GM18498 (cell line): ENCODE data around the gene DLG5.

Experiments used
- ATAC-seq: cut with Tn5 transposase; IDR thresholded peaks from one replicate; pipeline ENCODE4 v1.9.1; 2021; ENCODE audit warnings: mild to moderate bottlenecking, moderate library complexity; ENCODE audit not compliant: unreplicated experiment

The DLG5 gene

GRCh38 chr10:77799352-77799751 lies 127.2 kb downstream of the DLG5 start:
- no peak for ATAC-seq

GRCh38 chr10:77798940-77799339 lies 127.6 kb downstream of the DLG5 start:
- ATAC-seq, result no peak

DNA sequence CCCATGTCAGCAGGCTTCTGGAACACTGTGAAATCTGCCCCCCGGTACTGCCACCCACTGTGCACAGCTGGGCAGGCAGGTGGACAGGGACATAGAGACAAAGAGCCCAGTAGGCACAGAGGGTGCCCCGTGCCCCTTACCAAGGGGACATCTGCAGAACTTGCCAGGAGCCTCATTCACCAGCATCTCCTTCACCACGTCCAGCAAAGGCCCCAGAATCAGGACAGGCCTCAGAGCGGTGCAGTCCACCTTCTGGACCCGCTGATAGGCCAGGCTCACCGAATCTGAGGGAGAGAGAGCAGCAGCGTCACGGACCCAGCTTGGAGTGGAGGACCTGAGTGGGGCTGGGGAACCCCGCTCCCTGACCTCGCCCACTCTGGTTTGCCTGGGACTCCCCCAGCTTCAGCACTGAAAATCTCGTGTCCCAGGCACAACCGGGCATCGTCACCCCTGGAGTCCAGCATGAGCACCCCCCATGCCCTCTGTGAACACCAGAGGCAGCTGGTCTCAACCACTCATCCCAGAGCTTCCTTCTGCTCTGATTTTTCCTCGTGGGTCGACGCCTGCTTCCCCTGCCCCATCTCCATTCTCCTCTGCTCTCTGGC lies 130.1 kb downstream of the DLG5 start:
- ATAC-seq, result no peak

DNA sequence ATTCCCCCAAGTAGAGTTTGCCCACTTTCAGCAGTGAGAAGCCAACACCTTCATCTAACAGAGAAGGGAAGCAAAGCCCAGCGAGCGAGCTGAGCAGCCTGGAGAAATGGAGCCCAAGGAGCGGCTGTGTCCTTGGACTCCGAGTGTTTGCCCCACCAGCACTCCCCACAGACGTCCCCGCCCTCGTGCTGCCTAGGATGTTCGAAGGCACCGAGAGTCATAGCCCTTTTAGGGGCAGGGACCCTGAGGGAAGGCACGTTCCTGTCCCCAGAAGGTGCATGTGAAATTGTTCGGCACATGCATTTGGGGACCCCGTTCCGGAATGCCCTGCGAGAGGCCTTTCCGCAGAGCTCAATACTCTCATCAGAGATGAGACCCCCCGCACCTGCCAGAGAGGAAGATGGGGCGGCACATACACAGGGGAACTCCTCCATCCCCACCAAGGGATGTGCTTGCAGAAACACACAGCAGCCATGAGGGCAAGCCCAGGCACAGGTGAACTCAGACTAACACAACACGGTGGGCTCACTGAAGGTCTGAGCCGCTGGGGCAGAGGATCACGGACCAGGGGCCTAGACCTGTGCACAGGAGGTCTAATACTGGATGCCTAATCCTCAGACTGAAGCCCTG lies 131.0 kb downstream of the DLG5 start:
- ATAC-seq, result no peak

DNA sequence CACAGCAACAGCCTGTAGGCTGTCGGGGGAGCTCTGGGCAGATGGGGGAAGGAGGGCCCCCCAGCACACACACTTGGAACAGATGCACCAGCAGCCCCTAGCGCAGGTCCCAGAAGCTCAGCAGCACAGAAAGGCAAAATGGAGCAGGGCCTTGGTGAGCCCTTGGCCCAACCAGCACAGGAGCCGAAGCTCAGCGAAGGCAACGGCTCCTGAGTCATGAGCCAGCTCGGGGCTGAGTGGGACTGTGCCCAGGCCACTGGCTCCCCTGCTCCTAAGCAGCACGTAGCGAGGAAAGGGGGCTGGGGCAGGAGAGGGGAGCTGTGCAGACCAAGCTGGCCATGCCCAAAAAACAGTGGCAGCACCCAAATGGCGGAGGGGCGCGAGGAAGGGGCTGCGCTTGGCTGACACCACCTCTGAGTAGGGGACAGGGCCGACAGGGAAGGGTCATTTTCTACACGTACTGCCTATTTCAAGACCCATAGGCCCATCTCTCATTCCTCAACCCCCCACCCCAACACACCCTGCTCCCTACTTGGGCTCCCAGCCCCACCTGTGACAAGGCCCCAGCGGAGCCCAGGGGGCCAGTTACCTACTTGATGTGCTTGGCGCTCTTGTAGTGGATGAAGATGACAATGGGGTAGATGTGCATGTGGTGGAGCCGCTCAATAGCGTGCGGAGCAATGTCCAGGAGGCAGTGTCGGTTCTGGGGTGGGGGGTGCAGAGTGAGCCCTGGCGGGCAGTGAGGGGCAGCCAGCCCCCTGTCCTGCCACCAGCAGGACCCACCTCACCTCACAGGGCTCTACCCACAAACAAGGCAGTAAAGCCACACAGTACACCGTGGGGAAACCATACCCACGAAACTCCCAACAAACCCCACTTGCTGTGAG lies 132.1 kb downstream of the DLG5 start:
- no peak for ATAC-seq

DNA sequence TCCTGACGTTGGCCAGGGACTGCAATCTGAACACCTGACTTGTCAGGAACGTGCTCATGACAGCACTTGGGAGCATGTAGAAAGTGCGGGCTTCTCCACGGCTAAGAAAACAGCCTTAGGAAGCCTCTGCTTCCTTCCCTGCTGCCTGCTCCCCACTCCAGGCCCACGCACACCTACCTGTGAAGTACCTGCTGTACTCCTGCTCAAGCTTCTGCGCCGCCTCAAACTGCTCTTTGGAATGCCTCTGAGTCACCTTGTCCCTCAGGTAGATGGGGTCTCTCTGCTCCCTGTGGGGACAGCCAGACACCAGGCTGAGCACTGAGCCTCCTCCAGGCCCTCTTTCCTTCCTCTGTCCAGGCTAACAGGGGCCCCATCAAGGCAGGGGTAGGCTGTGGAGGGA lies 132.7 kb downstream of the DLG5 start:
- ATAC-seq, result no peak

- ATAC-seq, result no peak
These were observed 134.4 kb downstream of the DLG5 start for GRCh38 chr10:77792155-77792554.

DNA sequence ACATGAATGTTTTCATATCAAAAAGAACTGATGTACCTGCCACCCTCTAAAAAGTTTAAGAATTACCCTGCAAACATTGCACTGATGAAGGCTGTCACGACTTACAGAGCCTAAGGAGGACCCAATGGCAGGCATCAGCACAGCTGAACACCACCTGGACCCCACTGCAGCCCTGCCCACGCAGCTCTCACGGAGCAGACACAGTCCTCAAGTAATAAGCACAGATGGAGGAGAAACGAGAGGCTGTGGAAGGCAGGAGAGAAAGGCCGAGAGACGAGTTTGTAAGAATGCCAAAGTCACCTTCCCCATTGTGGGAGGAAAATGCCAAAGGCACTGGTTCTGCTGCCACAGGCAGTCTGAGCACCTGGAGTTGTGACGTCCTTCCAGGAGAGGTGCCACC lies 135.0 kb downstream of the DLG5 start:
- no peak for ATAC-seq

GRCh38 chr10:77789861-77790260 lies 136.7 kb downstream of the DLG5 start:
- ATAC-seq, result no peak

GRCh38 chr10:77789016-77789415 lies 137.5 kb downstream of the DLG5 start:
- no peak for ATAC-seq

- no peak for ATAC-seq
These were observed 138.0 kb downstream of the DLG5 start for GRCh38 chr10:77788496-77789010.

- no peak for ATAC-seq
These were observed 139.1 kb downstream of the DLG5 start for GRCh38 chr10:77787440-77787839.

DNA sequence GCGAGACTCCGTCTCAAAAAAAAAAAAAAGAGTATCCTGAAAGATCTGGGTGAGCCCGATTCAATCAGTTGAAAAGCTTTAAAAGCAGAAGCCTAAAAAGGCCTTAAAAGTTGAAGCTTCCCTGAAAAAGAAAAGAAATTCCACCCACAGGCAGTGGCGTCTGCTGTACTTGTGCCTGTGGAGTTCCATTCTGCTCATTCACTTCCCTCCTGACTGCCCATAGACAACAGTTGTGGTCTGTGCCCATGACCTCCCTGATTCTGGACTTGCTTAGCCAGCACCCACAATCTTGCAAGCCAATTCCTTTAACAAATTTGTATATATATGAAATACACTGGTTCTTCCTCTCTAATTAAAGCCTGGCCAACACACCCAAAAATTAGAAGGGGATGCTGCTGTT lies 141.7 kb downstream of the DLG5 start:
- ATAC-seq, result no peak

DNA sequence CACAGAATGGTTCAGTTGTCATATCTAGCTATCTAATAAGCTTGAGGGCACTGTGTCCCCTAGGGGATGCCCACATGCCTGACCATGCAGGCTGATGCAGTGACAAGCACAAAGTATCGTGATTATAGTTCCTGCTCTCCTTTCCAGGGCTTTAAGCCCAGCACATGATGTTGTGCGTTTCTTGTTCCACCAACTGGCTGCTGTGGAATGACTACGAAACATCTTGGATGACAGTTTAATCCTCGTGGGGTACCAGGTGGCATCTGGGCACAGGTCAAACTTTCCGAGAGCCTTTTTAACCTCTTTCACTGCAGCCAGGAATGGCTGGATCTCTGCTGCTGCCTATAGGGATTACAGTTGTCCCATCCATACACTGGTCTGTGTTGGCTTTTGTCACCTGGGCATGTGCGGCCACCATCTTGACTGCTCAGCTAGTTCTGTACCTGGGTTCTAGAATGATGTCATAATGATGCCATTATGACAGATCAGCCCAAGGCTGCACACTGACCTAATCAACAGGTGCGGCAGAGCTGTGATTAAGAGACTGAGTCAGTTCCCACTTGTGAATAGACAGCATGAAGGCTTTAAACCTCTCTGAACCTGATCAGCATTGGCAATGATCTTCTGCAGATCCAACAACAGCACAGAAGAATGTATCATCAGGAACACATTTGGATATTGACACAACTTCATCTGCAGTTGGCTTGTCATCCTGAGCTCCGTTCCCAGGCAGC lies 144.1 kb downstream of the DLG5 start:
- no peak for ATAC-seq

DNA sequence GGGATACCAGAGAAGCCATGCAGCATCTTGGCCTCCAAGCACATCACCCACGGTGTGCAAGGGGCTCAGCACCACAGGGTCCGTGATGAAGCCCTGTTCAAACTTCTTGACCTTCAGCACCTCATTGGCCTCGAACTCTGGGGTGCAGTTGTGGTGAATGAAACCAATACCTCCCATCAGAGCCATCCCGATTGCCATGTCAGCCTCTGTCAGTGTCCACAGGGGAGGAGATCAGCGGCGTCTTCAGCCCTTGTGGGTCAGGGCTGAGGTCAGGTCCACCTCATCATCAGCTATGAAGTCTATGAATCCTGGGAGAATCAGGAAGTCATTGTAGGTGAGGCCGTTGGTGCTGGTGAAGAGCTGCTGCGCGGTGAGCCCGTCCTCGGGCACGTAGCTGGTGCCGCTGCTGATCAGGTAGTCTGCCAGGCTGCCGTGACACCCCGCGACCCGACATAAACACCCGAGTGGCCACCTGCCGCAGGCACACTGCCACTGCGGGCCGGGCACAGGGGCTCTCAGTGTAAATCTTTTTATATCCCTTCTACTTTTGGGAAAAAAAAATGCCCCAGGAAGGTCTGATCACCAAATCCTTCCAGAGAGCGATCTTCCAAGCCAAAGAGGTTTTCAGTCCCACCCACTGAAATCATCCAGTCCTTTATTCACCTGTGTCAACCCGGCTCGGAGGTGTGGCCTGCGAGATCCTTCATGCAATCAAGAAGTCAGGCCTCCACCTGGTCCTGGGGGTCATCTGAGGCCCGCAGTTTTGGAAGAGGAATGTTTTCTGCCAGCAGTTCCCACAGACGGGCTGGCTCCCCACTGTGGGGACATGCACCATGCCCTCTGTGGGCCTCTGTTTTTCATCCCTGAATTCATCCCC lies 144.9 kb downstream of the DLG5 start:
- ATAC-seq, result no peak

DNA sequence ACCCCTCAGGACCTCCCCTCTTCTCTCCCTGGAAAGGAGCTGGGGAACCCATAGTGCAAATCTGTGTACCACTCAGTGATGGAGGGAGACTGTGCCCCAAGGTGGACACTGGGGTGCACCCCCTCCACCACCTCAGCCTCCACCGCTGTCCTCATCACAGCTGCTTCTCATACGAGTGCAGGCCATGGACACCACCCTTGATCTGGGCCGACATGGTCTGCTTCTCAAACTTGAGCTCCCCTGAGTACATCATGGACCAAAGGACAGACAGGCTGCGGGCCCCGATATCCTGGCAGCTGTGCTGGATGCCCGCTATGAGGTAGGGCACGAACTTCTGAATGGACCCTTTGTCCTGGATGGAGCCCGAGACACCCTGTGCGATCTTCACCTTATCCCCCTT lies 146.4 kb downstream of the DLG5 start:
- no peak for ATAC-seq

- no peak for ATAC-seq
These were observed 150.1 kb downstream of the DLG5 start for GRCh38 chr10:77776487-77776886.

DNA sequence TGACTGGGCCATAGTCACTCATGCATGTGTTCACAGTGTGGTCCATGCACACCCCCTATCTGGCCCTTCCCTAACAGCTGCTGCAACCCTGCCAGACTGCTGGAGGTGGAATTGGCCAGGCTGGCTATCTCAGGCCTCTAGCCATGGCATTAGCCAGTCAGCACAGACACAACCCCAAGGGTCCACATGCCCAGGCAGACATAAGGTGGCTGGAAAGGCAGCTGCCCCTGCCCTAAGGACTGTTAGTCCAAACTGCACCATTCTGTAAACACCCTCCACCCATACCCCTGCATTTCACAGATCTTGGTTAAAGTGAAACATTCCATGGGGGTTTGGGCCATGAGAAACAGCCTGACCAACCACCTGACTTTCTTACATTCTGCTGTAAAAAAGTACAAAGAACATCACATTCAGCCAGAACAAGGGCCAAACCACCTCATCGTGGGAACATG lies 151.6 kb downstream of the DLG5 start:
- no peak for ATAC-seq

DNA sequence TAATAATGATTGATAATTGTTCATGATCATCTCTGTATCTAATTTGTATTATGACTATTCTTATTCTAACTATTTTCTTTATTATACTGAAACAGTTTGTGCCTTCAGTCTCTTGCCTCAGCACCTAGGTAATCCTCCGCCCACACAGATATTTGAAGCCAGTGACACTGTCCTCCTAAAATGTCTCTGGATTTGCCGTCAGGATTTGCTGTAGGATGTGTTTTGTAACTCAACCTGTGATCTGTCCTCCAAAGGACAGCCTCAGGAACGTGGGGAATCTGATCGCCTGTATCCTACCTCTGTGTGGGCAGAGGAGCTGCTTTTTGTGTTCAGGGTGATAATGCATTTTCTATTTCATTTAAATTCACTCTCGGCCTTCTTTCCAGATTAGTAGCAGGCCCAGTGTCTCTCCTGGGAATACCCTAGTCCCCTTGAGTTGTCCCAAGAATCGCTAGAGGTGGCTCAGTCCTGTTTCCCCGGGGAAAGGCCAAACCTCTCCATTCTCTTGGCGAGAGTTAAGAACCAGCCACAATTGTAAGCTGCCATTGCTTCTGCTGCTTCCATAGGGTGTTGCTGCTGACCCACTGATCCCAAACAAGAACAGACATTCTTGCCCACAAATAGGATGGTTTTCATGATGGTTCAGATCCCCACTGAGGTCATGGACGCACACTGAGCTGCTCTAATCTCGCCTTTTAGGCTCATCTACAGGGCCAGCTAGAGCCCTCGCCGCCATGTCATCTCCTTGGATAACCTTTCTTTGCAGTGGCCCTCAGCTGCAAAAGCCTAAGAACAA lies 152.7 kb downstream of the DLG5 start:
- no peak for ATAC-seq
